Brain pericyte (primary cell): ENCODE results near the gene ARMH1.
"Not testable (repeated sequence)": the region's sequence is repeated elsewhere in the genome, so short reads cannot be mapped to it uniquely, and the experiment has no call there.

ENCODE experiments used
- DNase-seq: peaks from one replicate; pipeline ENCODE4 v3.0.0-alpha.2; 2012; ENCODE audit warnings: low read depth, low spot score

ARMH1 gene

DNA sequence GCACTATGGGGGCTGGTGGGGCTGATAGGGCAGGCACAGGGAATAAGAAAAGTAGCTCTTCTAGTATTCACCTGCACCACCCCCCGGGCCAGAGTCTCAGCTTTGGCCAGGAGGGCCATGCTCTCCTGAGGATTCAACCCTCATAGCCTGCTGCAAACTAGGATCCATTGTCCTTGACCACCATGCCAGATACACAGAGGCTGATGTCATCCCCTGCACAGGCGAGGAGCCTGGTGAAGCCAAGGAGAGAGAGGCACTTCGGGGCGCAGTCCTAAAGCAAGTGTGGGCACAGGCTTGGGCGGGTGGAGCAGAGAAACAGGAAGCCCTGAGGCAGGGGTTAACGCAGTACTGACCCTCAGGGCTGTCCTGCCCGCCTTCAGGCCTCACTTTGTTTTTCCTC is 29.7 kb upstream of the ARMH1 start:
- DNase-seq: no peak

DNA sequence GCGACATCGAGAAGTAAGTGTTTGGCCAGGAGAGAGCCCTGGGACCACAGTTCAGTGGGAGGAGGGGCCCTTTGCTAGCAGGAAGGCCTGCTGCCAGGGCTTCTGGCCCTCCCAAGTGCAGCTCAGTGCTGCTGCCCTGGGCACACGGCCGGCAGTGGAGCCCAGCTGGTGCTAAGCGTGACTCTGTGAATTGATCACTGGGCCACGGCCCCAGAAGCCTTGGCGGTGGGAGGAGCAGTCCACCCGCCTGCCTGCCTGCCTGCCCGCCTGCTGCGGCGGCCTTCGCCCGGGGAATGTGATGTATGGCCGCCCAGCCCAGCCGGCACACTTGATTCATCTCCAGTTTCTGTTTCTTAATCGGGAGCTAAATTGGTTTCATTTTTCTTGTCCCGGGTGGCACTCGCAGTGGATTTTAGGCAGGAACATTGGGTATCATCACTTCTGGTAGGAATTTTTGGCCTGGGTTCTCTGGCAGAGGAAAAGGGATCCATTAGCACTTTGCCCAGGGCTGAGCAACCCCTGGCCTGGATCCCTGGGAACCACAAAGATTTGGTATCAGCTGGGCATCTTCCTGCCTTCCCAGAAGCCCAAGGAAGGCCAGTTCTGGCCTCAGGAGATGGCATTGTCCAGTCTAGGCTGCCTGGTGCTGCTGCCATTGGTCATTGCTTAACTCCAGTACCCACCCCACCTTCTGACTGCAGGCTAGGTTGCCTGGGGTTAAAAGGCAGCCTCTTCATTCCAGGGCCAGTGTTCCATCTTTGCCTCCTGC is 28.9 kb upstream of the ARMH1 start:
- no peak for DNase-seq

DNA sequence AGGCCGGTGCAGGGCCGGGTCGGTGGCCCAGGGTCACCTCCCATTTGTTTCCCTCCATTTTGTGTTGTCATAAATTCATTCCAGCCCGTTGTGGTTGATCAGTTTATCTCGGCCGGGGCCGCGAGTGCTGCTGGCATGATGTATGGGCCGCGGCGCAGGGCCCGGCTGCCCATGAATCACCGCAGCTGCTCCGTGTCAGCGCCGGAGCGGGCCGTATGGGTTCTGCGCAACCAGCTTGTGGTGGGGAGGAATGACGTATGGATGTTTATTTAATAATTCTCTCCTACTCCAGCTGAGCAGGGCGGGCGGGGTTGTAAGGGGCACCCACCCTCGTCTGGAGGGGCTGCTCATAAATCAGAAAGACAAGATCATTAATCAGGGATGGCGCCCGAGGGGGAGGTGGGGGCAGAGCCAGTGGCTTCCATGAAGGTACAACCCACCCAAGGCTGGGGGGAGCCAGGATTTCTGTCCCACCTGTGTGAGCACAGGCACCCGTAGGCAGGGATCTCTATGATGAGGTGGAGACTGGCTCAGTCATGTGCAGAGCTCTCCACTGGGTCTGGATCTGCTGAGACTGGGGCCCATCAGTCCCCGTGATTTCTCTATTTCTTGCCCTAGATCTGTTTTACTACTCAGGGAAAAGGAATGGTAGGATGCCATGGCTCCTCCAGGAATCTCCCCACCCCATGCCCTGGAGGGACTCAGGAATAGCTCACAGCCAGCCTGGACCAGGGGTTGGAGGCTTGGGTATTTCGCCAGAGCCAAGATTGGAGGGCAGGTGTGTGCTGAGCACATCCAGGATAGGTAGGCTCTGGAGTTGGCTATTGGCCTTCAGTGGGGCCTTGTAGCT is 28.0 kb upstream of the ARMH1 start:
- DNase-seq: no peak

DNA sequence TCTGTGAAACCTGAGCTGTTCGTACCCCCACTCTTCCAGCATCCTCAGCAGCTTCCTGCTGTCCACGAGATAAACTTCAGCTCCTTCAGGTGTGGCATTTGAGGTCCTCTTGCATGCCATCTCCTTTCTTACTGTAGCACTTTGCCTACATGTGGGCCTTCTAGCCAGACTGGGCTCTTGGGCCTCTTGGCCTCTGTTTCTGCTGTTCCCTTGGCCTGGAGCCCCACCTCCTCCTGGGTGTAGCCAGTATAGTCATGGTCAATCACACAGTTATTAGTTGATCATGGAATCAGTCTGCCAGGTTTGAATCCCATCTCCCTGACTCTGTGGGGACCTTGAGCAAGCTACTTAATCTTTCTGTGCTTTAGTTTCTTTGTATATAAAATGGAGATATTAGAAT is 26.6 kb upstream of the ARMH1 start:
- no peak for DNase-seq

DNA sequence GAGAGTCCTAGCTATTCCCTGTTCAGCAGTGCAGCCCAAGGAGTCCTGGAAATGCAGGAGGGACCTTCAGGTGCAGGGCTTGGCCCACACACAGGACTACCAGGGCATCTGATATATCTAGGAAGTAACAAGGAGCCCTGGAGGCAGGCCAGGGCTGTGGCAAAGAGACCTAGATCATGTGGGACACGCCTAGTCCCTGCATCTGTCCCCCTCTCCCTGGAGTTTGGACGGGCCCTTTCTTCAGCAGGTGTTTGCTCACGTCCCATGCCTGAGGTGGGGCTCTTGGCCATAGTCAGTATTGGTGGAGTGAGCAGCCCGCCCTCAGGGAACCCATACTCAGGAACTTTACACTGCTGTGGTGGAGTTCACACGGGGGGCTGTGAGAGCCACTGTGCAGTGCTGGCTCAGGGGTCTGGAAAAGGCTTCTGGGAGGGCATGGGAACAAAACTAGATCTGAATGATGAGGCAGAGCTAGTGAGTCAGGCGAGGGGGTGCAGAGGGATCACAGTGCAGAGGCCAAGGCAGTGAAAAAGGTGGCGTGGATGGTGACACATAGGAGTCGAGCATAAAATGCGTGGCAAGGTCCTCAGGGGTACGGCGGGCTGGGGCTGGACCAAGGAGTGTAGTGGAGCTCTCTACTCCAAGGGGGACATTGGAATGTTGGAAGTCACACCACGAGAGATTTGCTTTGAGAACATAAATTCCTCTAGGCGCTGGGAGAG is 25.8 kb upstream of the ARMH1 start:
- no peak for DNase-seq

DNA sequence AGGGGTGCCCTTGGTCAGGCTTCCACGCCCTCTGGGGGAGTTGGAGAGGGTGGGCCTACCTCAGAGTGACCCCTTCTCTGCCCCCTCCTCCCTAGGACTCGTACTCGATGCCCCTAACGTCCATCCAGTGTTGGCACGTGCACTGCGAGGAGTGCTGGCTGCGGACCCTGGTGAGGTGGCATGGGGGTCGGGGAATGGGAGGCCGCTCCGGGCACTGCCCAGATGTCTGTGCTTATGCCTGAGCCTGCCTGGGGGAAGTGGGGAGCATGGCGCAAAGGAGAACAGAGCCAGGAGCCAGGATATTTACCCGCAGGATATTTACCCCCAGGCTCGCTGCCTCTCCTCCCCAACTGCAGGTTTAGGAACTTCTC is 24.7 kb upstream of the ARMH1 start:
- no peak for DNase-seq

DNA sequence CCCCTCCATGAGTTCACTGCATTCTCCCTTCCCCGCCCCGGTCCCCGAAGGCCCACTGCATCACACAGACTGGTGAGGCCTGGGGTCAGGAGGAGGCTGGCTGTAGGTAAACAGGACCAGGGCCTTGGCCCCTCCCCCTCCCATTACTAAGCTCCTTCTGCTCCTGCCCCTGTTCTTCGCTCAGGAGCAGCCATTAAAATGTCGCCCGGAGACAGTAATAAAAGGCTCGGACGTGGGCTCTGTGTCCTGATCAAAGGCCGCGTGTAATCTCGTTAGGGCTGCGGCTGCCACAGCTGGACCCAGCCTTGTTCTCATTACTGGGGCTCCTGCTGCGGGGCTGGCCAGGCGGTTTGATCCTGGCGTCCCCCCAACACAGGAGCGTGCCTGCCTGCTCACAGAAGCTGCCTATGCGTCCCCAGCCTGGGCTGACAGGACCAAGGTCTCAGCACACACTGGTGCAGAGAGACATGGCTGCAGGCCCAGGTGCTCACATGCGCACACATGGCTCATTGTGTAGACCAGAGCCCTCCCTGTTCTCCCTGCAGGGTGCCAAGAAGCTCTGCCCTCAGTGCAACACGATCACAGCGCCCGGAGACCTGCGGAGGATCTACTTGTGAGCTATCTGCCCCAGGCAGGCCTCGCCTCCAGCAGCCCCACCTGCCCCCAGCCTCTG is 24.2 kb upstream of the ARMH1 start:
- DNase-seq: no peak

DNA sequence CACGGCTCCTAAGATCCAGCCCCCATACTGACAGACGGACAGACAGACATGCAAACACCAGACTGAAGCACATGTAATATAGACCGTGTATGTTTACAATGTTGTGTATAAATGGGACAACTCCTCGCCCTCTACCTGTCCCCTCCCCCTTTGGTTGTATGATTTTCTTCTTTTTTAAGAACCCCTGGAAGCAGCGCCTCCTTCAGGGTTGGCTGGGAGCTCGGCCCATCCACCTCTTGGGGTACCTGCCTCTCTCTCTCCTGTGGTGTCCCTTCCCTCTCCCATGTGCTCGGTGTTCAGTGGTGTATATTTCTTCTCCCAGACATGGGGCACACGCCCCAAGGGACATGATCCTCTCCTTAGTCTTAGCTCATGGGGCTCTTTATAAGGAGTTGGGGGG is 23.4 kb upstream of the ARMH1 start:
- DNase-seq: no peak

DNA sequence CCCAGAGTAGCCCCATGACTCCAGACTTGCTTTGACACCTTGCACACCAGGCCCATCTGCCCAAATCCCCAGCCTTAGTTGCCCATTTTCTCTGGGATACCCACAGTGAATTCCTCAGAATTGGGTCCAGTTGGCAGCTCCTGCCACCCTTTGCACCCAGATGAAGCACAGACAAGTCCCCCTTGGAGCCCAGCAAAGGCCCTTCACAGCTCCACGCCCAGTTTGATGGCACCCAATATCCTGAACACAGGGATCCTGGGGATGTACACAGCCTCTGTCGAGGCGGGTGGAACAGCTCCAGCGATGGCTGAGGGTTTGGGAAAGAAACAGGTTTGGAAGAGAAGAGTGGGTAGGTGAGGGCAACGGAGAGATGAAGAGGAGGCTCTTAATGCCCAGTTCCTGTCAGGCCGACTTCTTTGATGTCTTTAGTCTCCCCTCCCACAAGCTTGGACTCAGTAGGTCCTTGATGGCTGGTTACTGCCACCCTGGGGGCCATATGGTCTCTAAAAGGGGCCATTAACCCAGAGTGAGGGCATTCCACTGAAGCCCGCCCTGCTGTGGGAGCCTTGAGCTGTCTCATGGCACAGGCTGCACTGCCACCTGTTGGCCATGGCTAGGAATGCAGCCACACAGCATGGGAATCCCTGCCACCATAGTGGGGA is 21.9 kb upstream of the ARMH1 start:
- DNase-seq: no peak

DNA sequence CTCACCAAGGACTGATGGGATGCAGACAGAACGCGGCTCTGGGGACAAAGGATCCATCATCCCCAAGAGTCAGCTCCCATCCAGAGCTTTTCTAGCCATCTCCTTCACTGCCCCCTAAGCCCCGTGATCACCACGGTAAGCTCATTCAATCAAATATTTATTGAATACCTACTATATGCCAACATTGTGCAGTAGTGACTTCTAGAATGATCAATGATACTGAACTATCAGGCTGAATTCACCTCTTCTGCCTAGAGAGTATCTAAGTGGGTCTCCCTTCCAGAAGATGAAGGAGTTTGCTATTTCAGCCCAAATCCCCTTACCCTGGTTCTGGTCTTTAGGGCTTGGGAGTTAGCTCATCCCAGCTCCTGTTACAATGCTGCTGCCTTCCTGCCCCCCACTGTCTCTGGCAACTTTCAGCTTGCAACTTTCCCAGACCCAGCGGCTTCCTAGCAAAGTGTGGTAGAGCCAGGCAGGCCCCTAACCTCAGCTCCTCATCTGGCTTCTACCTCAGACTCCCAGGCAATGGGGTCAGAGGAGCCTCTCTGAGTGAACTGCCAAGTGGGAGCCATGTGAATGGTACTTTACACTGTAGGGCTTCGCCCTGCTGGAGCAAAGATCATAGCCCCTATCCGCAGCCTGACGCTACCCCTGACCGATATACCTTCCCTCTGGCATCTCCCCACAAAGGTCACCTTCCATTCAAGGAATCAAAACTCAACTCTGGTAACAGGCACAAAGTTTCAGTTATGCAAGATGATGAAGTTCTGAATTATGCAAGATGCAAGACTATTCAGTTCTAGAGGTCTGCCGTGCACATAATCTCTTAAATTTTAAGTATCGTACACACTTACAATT is 21.2 kb upstream of the ARMH1 start:
- no peak for DNase-seq

DNA sequence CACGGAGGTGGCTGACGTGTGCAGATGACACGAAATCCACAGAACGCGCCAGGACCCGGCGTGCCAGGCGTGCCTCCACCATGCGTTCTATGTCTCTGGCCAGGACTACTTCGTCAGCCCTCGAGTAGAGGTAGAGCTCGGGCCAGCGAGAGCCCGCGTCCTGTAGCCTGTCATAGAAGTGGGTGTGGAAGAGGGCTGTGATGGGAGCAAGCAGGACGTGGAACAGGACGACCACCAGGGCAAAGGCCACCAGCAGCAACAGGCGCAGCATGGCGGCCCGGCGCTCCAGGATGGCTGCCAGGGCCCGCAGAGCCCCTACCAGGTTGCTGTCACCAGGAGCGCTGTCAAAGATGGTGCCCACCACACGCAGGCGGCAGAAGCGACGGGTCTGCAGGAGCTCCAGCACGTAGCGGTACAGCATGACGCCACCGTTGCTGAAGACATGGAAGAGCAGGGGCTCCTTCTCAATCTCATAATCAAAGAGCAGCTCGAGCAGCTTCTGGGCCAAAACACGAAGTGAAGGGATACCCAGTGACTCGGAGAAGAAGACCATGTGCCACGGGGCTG is 19.8 kb upstream of the ARMH1 start:
- DNase-seq: no peak

DNA sequence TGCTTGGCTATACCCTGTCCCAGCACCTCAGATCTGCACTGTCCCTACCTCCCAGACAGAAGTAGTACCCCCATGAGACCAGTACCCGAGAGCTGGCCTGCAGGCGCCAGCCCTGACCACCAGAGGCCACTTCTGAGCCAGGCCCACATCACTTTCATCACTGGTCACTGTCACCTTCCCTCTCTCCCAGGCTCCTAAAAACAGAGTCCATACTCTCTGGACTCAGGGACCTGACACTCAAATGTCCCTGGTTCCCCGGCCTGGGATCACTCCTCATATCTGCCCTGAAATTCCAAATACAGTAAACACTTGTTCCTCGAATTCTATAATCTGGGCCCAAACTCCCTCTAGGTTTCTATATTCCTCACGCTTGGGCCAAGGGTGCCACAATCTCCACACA is 18.9 kb upstream of the ARMH1 start:
- no peak for DNase-seq

DNA sequence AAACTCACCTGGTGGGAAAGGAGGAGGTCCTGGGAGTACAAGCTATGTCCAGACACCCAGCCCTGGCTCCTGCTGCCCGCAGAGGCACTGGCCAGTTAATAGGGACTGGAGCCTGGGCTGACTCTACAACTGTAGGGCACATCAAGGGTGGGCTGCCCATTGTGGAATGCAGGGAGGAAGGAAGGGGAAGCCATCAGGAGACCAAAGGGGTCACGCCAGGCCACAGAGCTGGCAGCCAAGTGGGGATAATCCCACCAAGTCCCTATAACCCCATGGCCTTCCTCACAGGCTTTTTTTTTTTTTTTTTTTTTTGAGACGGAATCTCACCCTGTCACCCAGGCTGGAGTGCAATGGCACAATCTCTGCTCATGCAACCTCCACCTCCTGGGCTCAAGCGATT is 14.9 kb upstream of the ARMH1 start:
- DNase-seq: no peak

DNA sequence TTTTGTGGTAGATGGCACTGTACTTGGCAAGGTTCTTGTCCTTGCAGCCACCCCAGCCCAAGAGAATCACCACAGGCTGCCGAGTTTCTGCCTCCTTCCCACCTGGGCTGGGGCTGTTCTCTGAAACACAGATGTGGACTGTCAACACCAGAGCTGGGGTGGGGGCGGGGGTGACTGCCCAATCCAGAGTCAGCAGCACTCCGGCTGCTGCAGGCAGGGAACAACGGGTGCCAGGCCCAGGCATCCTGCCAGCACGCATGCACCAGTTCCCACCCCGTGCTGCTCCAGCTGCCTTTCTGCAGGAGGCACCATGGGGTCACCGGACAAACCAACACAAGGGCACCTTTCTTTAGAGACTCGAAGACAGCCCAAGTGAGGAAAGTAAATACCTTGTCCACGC is 14.3 kb upstream of the ARMH1 start:
- DNase-seq: no peak

DNA sequence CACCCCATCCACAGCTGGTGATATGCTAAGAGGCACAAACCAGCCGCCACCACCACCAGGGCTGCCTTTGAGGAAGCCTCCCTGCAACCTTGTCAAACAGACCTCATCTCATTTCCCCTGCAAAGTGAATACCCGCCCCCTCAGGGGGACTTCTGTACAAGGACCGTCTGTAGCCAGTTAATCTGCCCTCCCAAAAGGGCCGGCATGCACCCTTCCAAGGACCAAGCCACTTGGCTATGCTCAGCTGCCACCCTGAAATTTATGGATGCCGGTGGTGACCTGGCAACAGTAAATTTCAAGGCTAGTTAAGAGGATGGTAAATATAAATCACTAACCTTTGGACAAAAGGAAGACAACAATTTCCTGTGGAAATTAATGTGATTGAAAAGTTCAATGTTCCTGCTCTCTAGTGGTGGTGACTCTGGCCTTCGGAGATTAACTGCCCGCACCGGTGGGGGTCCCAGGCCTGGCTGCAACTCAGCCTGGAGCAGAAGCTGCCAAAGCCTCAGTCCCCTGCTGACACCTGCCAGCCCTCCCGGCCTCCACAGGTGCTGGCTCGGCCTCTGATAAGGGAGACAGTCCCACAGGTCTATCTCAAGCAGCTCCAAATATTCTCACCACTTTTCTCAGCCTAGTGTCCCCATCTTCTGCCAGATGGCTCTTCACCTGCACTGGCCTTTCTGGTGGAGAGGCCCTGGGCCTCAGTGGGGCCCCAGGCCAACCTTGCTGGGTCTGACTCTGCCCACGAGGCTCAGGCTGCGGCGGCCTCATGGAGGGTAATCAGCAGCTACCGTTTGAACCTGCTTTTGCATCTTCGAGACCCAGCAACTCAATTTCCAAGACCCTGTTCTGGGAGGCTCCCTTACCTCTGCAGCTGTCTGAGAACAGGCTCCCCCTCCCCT is 12.5 kb upstream of the ARMH1 start:
- no peak for DNase-seq

DNA sequence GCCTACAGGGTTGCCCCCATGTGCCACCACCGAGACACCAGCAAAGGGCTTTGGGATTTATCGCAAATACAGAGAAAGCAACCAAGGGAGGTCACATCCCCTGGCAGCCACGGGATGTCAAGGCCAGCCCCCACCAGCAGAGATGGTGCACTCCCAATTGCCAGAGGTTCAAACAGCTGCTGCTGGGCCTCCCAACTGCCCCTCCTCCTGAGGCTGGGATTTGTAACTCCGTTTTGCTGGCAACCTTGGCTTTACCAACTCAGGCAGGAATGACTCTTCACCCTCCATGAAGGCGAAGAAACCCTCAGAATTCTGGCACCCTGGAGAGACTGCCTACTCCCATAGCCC is 11.9 kb upstream of the ARMH1 start:
- DNase-seq: no peak

DNA sequence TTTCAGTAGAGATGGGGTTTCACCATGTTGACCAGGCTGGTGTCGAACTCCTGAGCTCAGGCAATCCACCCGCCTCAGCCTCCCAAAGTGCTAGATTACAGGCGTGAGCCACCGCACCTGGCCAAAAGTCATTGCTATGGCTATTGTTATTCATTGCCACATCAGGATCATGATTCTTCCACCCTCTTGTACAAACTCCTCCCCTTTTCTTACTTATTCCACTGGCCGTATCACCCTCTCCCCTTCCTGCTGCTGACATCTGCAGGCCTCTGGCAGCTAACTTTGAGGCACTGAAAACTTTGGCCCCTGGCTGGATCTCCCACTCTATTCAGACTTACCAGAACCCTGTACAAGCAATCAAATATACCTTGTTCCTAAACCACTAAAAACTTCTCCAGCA is 11.1 kb upstream of the ARMH1 start:
- DNase-seq: no peak

DNA sequence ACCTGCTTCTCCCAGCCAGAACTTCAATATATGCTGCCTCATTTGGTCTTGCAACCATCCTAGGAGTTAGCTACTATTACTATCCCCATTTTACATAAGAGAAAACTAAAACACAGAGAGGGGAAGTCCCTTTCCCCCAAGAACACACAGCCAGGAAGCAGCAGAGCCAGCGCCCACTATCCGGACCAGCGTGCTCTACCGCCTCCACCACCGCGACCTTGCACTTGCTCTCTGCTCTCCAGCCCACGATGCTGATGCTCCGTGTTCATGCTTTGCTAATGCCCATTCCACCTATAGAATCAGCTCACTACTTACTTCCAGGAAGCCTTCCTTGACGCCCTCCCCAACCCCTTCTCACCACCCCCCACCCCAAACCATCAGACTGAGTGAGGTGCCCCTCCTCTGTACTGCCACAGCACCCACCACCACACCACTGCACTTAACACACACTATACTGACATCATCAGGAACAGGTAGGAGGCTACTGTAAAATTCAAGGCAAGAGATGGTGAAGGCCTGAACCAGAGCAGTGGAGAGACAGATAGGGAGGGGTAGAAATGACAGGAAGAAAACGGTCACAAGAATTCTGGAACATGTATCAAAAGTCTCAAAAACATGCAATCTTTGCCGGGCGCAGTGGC is 9.7 kb upstream of the ARMH1 start:
- DNase-seq: no peak

DNA sequence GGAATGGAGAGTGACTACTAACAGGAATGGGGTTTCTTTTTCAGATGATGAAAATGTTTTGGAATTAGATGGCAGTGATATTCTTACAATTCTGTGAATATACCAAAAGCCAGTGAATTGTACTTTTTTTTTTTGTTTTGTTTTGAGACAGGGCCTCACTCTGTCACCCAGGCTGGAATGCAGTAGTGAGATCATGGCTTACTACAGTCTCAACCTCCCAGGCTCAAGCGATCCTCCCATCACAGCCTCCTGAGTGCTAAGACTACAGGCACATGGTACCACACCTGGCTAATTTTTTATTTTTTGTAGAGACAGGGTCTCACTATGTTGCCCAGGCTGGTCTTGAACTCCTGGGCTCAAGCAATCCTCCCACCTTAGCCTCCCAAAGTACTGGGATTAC is 7.8 kb upstream of the ARMH1 start:
- DNase-seq: not testable (repeated sequence)
